DOHH2 (cell line): ENCODE data around the gene ABHD3.

Experiments used
- EZH2phosphoT487 ChIP-seq: fragments of 200-600 bp; sonication (generic); IDR thresholded peaks from 2 replicates; pipeline ENCODE4 v1.6.1; 2017; ENCODE audit warnings: borderline replicate concordance, mild to moderate bottlenecking, antibody characterized with exemption, low read length, moderate library complexity, mixed read lengths
- TF ChIP-seq, protein P1 (sequence below): fragments of 200-600 bp; sonication (generic); IDR thresholded peaks from one replicate; pipeline ENCODE4 v1.5.1; 2014; ENCODE audit warnings: antibody characterized with exemption, mild to moderate bottlenecking, low read depth, low read length; ENCODE audit not compliant: poor library complexity, severe bottlenecking

- no peak for TF ChIP-seq EZH2phosphoT487
- TF ChIP-seq, protein P1, sequence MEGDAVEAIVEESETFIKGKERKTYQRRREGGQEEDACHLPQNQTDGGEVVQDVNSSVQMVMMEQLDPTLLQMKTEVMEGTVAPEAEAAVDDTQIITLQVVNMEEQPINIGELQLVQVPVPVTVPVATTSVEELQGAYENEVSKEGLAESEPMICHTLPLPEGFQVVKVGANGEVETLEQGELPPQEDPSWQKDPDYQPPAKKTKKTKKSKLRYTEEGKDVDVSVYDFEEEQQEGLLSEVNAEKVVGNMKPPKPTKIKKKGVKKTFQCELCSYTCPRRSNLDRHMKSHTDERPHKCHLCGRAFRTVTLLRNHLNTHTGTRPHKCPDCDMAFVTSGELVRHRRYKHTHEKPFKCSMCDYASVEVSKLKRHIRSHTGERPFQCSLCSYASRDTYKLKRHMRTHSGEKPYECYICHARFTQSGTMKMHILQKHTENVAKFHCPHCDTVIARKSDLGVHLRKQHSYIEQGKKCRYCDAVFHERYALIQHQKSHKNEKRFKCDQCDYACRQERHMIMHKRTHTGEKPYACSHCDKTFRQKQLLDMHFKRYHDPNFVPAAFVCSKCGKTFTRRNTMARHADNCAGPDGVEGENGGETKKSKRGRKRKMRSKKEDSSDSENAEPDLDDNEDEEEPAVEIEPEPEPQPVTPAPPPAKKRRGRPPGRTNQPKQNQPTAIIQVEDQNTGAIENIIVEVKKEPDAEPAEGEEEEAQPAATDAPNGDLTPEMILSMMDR = no peak
Observed at GRCh38 chr18:21703241-21703820, 1.2 kb downstream of the ABHD3 start.
